ENCODE data around the gene GDA. TPM values are rescaled to one million over a fixed set of nuclear protein-coding genes. Genes with fewer than 3 reads are reported as not detected.
A peak's percentile ranks its signal among the peaks of the same experiment; 100 is the strongest.

GDA gene
- polyA plus RNA-seq, 3 donors, result 0.66 to 0.77 (median 0.75) TPM

DNA sequence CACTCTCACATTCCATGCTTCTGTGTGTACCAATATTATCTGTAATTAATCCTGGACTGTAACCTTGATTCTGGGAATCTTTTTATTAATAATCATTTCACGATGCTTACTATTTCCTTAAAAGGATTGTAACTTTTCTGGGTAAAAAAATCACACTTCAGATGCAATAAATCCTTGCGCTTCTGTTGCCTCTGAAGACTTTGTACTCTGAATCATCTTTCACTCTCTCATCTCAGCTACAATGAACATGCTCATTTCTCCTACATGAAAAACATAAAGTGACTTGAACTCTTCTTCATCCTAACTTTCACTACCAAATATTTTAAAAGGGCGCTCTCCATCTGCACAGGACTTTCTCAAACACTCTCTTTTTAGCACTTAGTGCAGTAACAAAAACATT, 50.0 kb downstream of the GDA start:
- no peak for DNase-seq (ENCODE audit: extremely low read depth in 1 of 11, low read depth in 9 of 11, low spot score in 4 of 11)

DNA sequence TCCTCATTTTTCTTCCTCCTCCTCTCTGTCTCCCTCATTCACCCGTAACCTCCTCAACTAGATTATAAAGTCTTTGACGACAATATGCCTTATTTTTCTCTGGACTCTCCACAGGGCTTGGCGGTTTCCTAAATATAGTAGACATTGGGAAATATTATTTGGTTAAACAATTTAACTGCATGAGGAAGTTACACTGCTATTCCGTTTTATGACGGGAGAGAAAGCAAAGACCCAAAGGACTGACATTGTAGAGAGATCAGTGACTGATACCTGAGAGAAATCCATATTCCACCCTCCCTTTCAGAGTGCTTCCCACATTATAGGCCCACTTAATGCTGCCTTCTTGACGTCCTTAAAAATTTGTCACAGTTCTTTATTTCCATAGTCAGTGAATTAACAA, 51.2 kb downstream of the GDA start:
- DNase-seq (ENCODE audit: extremely low read depth in 1 of 11, low read depth in 9 of 11, low spot score in 4 of 11), result no peak

DNA sequence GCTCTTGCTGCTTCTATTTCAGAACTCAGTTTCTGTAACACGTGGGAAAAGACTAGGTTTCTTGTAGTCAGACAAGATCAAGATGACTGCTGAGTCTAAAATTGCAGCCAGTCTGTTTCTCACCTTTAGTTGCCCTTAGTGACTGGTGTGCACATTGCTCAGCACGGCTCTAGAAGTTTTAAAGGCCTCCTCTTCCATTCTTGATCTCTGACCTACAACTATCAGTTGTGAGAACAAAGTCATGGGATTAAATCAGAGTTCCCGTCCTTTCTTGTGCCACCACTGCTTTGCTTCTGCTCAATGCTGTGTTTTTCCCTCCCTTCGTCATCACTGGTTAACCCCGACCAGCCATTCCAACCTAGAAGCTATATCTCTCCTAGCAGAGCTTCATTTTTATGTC, 52.8 kb downstream of the GDA start:
- DNase-seq (ENCODE audit: extremely low read depth in 1 of 11, low read depth in 9 of 11, low spot score in 4 of 11), result no peak

DNA sequence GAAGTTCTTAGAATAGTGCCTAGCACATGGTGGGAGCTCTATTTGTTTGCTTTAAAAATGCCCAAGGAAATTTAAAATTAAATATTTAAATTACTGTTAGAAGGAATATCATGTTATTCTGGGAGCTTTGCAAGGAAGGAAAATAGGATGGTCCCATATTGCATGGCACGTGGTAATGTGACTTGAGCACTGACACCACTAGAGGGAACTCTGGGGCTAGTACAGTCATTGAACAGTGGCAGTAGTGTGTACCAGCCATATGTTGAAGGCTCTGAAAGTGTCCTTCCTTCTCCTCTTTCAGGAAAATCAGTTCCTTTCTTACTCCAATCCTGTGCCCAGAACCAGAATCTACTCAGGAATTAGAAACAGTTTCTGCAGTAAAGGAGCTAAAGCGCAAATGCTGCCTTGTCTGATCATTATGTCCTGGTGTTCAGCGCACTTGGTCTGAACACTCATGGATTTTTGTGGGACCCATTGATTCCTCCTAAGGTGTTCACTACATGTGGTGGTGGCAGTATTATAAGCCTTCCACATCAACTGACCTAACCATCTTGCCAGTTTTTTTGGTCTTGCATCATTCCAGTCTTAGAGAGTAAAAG, 54.1 kb downstream of the GDA start:
- peak in 5 of 11 donors; percentile 1 to 8 (median 3) for DNase-seq (ENCODE audit: extremely low read depth in 1 of 11, low read depth in 9 of 11, low spot score in 4 of 11)

DNA sequence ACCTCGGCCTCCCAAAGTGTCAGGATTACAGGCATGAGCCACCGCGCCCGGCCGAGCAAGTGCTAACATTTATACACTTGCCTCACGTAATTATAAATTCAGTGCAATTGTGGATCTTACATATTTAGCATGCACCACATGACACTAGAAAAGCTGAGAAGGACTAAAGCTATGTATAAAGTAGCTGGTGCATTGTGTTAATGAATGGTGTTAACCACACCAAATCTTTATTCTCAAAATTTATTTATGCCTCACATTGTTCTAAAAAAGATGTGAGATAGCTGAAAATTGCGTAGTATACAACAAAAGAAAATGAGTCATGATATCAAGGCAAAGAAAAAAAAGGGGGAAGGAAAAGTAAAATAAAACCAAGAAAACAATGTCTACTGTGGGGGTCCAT, 54.8 kb downstream of the GDA start:
- no peak for DNase-seq (ENCODE audit: extremely low read depth in 1 of 11, low read depth in 9 of 11, low spot score in 4 of 11)

DNA sequence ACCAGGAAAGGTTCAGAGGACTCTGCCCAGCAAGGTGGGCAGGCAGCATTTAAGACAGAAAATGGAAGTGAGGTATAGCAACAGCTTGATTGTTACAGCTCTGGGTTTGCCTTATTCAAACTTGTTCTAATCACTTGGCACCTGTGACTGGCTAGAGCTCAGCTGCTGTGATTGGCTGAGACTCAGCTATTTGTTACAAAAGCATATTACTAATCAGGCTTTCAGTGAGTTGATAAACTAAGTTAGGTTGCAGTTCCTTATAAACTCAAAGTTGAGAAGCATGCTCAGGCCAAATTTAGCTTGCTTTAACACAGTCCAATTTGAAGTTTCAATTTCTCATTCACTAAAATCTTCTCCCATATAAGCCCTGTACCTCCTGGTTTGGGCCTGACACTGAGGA, 56.3 kb downstream of the GDA start:
- no peak for DNase-seq (ENCODE audit: extremely low read depth in 1 of 11, low read depth in 9 of 11, low spot score in 4 of 11)

DNA sequence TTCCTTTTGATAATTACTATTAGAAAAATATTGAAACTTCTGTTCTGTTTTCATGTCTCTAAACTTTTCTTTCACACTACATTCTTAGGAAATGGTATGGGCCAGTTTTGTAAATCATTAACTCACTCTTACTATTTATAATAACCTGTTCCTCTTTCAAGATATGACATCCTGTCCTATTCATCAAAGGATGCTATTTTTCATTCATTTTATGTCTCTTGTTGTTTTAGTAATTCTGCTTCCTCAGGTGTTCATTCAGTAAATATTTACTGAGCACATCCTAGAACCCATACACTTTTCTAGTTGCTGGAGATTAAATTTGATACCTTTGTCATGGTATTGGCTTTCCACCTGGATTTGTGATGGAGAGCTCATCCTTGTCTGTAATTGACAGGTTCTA, 58.0 kb downstream of the GDA start:
- DNase-seq (ENCODE audit: extremely low read depth in 1 of 11, low read depth in 9 of 11, low spot score in 4 of 11), result no peak

DNA sequence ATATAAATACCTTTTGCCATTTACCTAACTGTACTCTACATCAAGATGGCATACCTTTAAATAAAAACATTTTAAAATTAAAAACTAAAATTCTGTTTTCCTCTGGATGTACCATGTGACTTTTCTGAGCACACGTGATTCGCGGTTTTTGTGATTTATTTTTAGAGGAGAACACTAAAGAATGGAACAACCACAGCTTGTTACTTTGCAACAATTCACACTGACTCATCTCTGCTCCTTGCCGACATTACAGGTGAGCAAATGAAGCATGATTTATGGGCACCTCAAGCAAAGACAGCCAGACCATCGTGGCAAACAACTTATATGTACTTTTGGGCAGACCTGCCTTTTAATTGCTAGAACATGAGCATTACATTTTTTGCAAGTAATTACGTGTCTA, 61.3 kb downstream of the GDA start:
- no peak for DNase-seq (ENCODE audit: extremely low read depth in 1 of 11, low read depth in 9 of 11, low spot score in 4 of 11)

DNA sequence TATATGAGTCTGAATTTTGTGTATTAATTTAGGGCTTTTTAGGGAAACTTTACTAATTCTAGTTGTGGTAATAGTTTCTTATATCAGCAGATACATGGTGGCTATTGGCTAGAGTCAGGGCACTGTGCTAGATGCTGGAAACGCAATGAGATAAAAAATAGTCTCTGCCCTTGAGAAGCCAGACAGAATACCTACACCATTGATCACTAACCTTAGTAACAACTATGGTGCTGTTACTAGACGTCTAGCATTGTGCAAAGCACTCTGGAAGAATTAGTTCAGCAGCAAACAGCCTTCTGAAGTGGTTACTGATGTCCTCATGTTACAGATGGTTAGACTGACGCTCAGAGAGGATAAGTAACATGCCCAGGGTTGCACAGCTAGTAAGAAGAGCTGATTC, 61.8 kb downstream of the GDA start:
- DNase-seq (ENCODE audit: extremely low read depth in 1 of 11, low read depth in 9 of 11, low spot score in 4 of 11), result no peak

DNA sequence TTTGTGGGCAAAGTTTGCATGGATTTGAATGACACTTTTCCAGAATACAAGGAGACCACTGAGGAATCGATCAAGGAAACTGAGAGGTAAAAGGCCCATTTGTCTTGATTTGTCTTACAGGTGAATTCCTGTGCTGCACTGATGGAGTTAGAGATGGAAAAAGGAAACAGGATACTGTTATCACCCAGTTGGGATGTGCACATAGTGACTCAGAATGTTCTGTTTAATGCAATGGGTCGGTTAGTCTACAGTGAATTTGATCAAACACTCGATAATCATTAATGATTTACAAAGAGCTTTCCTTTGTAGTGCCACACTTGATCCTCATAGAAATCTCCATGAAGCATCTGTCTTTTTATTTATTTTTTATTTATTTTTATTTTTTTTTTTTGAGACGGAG, 64.7 kb downstream of the GDA start:
- no peak for DNase-seq (ENCODE audit: extremely low read depth in 1 of 11, low read depth in 9 of 11, low spot score in 4 of 11)

DNA sequence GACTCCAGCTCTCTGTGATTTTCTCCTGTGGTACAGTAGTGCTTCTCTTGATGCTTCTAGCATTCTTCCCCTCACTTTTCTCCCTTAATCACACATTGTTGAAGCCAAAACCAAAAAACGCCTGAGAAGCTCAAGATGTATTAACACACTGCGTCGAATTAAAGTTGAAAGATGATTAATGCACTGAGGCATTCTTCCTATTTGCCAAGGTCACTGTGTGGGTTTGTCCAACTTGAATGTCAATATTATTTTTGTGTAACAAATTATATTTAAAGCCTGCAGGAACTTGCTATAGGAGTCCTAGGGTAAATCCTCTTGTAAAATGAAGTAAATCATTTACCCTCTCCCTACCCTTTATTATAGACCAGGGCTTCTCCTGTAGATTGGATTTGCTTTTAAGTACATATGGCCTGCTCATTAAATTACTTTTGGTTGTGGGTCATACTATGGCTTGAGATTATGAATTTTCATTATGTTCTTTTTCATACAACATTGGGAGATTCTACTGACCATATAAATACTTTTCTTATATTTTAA, 68.1 kb downstream of the GDA start:
- DNase-seq (ENCODE audit: extremely low read depth in 1 of 11, low read depth in 9 of 11, low spot score in 4 of 11), result no peak

DNA sequence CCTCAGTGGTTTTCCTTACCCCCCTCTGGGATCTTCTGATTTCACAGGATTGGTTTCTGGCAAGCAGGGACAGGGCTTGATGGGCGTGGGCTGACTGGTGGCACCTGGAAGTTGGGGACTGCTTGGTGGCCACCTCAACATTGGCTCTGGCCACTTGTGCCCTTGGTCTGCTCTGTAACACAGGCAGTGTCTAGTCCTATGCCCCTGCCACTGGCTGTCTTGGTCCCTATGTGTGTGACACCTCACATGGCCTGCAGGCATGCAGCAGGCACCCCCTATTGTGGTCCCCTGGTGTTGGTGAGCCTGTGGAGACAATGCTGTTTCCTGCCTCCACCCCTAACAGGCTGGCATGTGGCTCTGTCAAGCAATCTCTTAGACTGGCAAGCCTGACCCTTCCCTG, 71.3 kb downstream of the GDA start:
- no peak for DNase-seq (ENCODE audit: extremely low read depth in 1 of 11, low read depth in 9 of 11, low spot score in 4 of 11)

DNA sequence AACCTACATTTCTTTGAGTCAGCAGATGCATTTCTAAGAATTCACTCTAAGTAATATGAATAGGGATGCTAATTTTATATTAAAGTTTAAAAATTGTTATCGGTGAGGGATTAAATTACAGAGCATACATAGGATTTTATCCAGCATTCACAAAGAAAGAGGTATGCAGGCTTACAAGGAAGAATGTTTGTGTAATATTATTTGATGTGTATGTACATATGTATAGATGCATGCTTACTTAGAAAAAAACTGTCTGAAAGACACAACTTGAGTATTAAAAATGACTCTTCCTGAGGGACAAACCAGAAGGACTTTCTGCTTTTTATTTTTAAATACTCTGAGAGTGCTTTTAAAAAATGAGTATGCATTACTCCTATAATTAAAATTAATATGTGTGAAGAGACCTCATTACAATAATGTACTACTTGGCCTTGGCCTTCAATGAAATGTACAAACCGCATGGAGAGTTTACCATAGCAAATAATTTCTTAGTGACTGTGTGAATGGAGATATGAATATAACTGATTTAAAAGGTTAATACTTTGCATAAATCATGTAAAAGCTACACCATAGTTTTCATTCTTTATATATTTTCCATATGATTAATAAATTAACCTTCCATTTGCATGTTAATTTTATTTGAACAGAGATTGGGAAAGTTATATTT, 77.0 kb downstream of the GDA start:
- no peak for DNase-seq (ENCODE audit: extremely low read depth in 1 of 11, low read depth in 9 of 11, low spot score in 4 of 11)

DNA sequence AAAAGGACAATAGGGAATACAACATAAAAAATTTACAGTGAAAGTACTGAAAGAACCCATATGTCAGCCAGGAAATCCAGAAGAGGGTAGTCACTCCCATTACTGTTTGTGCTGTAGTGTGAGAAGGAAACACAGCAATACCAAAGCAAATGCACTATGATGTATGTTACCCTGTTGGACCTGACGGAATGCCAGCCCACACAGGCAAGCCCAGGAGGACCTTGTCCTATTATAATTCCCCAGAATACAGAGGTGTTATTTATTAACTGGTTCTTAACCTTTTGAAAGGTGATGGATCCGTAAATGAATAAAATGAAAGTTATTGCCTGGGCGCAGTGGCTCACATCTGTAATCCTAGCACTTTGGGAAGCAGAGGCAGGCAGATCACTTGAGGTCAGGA, 79.0 kb downstream of the GDA start:
- peak in 1 of 11 donors; percentile 4 for DNase-seq (ENCODE audit: extremely low read depth in 1 of 11, low read depth in 9 of 11, low spot score in 4 of 11)

DNA sequence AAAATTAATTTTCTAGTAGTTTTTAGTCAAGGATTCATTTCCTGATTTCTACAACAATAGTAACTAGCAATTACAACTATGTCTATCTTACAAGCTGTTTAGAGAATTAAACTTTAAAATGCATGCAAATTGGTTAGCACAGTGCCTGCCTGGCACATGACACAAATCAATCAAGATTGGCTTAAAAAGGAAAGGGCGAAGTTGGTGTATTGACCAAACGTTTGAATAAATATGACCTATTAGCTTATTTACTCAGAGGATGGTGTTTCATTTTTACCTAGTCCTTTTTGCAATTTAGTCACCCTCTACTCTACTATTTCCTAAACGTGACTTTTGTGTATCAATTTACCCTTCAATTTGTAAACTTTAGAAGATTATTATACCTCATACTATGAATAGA, 83.5 kb downstream of the GDA start:
- DNase-seq (ENCODE audit: extremely low read depth in 1 of 11, low read depth in 9 of 11, low spot score in 4 of 11), result no peak

DNA sequence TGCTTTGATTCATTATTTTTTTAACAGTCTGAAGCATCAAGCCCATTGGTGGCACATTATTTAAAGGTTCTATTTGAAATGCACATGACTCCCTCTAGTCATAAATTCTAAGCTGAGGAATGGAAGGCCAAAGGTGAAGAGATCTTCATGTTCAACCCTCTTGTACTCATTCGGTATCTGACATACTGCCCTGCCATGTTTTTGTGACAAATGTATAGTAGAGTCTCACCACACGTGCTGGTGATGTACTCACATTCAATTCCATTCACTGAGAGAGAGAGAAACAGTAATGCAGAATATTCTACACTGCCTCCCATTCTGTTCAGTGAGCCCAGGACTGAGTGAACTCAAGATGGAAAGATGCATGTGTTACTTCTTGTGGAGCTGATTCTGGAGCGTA, 98.3 kb downstream of the GDA start:
- DNase-seq (ENCODE audit: extremely low read depth in 1 of 11, low read depth in 9 of 11, low spot score in 4 of 11), result no peak

DNA sequence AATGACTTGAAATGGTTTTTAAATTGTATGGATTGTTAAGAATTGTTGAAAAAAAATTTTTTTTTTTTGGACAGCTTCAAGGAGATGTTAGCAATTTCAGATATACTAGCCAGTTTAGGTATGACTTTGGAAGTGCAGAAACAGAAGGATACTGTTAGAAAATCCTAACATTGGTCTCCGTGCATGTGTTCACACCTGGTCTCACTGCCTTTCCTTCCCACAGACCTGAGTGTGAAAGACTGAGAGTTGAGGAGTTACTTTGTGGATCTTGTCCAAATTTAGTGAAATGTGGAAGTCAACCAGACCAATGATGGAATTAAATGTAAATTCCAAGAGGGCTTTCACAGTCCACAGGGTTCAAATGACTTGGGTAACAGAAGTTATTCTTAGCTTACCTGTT, 102.3 kb downstream of the GDA start:
- DNase-seq (ENCODE audit: extremely low read depth in 1 of 11, low read depth in 9 of 11, low spot score in 4 of 11), result no peak

DNA sequence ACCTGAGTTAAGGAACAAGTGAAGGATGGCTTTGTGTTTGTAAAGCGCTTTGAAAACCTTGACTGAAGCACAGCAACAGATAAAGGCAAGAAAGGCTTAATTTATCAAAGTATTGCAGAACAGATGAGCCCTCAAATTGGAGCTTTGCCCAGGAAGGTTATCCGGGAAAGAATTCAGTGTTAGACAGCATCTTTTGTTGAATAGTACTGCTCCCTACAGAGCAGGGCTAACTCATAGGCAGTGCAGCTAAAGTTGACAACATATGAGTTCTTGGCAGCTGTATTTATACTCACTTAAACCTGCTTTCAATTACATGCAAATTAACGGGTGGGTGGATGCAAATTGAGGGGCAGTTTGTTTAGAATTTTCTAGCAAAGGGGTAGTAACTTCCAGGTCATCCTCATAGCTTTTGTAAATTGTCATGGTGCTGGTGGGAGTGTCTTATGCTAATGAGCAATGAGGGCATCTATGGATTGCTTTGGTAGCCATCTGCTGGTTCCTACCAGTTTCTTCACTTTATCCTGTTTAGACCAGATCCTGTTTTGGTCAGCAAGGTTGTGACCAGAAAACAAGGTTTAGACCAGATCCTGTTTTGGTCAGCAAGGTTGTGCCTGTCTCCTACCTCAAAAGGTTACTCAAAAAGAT, 105.8 kb downstream of the GDA start:
- DNase-seq (ENCODE audit: extremely low read depth in 1 of 11, low read depth in 9 of 11, low spot score in 4 of 11), result no peak

DNA sequence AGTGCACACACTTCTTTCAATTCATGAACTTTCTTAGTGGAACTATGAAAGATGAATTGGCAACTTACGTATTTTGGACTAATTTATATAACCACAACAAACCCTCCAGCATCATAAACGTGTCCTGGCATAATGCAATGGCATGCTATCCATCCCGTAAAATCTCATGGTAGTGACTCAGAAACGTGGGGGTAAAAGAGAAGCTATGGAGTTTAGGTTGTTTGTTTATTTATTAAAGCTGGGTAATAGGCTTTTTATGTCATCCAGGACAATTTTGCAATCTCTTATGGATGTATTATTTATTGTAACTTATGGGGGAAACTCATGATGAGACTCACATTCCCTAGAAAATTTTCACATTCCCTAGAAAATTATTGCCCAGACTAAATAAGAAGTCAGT, 106.3 kb downstream of the GDA start:
- no peak for DNase-seq (ENCODE audit: extremely low read depth in 1 of 11, low read depth in 9 of 11, low spot score in 4 of 11)

DNA sequence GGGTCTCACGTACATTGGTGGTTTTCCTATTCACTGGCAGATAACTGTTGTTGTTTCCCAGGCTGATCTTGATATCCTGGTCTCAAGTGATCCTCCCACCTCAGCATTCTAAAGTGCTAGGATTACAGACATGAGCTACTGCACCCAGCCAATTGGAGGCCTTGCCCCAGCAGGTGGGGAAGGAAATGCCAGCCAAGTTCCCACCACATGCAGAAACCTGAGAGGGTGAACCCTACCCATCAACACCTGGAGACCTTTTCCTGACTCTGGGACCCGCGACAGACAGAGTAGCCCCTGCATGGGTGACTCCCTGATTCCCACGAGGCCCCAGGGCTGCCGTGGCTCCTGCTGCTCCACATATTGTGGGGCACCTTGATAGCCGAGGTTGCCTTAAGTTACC, 107.7 kb downstream of the GDA start:
- DNase-seq (ENCODE audit: extremely low read depth in 1 of 11, low read depth in 9 of 11, low spot score in 4 of 11), result peak in 2 of 11 donors; percentile 5 to 6

DNA sequence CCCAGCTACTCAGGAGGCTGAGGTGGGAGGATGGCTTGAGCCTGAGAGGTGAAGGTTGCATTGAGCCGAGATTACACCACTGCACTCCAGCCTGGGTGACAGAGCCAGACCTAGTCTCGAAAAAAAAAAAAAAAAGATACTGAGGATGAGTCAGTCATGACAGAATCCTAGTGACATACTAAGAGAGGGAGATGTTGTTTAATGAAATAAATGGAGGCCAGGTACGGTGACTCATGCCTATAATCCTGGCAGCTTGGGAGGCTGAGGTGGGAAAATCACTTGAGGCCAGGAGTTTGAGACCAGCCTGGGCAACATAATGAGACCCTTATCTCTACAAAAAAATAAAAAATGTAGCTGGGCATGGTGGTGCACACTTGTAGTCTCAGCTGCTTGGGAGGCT, 108.6 kb downstream of the GDA start:
- no peak for DNase-seq (ENCODE audit: extremely low read depth in 1 of 11, low read depth in 9 of 11, low spot score in 4 of 11)
